ENCODE measurements around the gene IBA57.

DNA sequence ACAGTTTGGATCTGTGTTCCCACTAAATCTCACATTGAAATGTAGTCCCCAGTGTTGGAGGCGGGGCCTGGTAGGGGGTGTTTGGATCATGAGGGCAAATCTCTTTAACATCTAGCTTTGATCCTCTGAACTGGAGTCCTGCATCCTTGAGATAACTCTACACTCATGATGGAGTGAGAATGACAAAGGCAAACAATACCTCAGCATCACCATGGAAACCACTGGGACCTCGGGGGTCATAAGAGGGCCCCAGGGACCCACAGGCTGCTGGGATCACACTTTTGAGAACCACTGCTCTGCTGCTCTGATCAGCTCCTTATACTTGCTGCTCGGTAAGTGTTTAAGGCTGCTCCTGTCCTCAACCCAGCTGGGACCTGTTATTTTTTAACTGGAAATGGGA is 28.8 kb downstream of the IBA57 start:
- TF ChIP-seq CTCF (IDR thresholded peaks at IDR 0.05): no peak
- TF ChIP-seq POLR2A (IDR thresholded peaks at IDR 0.05): no peak
